Stimulated activated CD4-positive, alpha-beta T cell treated with anti-CD3 and anti-CD28 coated beads, Interleukin-1b, Interleukin-23, amount 100 ng/mL, for 24 hours (primary cell): ENCODE results near the gene TMEM178B.

ENCODE experiments used
- DNase-seq, 4 experiments: peaks; one replicate each; pipeline ENCODE4 v3.0.0-alpha.2; 2020; ENCODE audit warnings: low read depth in 4 of 4, low spot score in 1 of 4

TMEM178B gene

GRCh38 chr7:141512597-141512996 is 438.7 kb downstream of the TMEM178B start:
- no peak for DNase-seq

GRCh38 chr7:141513720-141514119 is 439.9 kb downstream of the TMEM178B start:
- no peak for DNase-seq

- DNase-seq, result no peak
Observed at GRCh38 chr7:141515941-141516340, 442.1 kb downstream of the TMEM178B start.

- DNase-seq, result no peak
Observed at GRCh38 chr7:141519623-141520022, 445.8 kb downstream of the TMEM178B start.

- DNase-seq, result no peak
Observed at GRCh38 chr7:141522657-141523342, 448.9 kb downstream of the TMEM178B start.

- DNase-seq, result no peak
Observed at GRCh38 chr7:141525973-141526514, 452.2 kb downstream of the TMEM178B start.

GRCh38 chr7:141527076-141527475 is 453.2 kb downstream of the TMEM178B start:
- no peak for DNase-seq

- no peak for DNase-seq
Observed at GRCh38 chr7:141528399-141528798, 454.5 kb downstream of the TMEM178B start.
